Measurements from ENCODE around the gene PAX9. TPM values are rescaled to one million over a fixed set of nuclear protein-coding genes. Genes with fewer than 3 reads are reported as not detected.

PAX9 gene
- total and polyA plus RNA-seq, 9 of the 15 experiments (the other 6 are each of a cell fraction or from before 2014, with no cell fraction given), result 0.87 to 2.4 (median 1.3) TPM

- H3K27ac ChIP-seq (ENCODE audit: extremely low read depth, low read depth, low read length), result no peak overlapping the region
- no peaks in the 10 kb centered on the region for H3K27me3 ChIP-seq (ENCODE audit: control insufficient read depth in 2 of 2, insufficient read depth in 2 of 2, low read length in 2 of 2)
- DNase-seq (ENCODE audit: extremely low read depth in 1 of 4, low spot score in 3 of 4) (no peak), ATAC-seq (no peak), FAIRE-seq (no peak)
- no peaks in the 10 kb centered on the region for H3K79me2 ChIP-seq (ENCODE audit: control insufficient read depth, insufficient read depth, low read length)
- no peak overlapping the region for H3K4me3 ChIP-seq
- 78% methylated on average over 1 of the region's 1 CpG for WGBS (ENCODE audit: insufficient coverage, low coverage, missing lambda C conversion rate)
- H3K9ac ChIP-seq (ENCODE audit: insufficient read depth in 1 of 2, low read depth in 2 of 2, low read length in 2 of 2), result no peak overlapping the region
- H4K20me1 ChIP-seq (replicated peaks; ENCODE audit: control insufficient read depth, insufficient read depth, low read length), result no peaks in the 10 kb centered on the region
- ChIA-PET CTCF (ENCODE audit: low intra/inter-chr PET ratio) (no interaction called here), POLR2A (no interaction called here)
- H3K9me1 ChIP-seq (ENCODE audit: control insufficient read depth, insufficient read depth, low read length), result no peaks in the 10 kb centered on the region
- in situ Hi-C loops (cut with MboI) (no loop called here), intact Hi-C loops (cut with micrococcal nuclease) (no loop called here)
- H3K4me2 ChIP-seq (ENCODE audit: insufficient read depth, low read length), result no peak overlapping the region
- no peaks in the 10 kb centered on the region for H3K4me1 ChIP-seq (replicated peaks in 1 of 2; ENCODE audit: control insufficient read depth in 2 of 2, insufficient read depth in 2 of 2, low read length in 2 of 2)
- no peak for TF ChIP-seq KDM1A (IDR thresholded peaks at IDR 0.05)
- TF ChIP-seq DEAF1 (CRISPR knock-in tag; IDR thresholded peaks at IDR 0.05), result no peak
- TF ChIP-seq MEF2D (tag; conservative IDR thresholded peaks at IDR 0.05; ENCODE audit: low read depth), result no peak
- no peak for TF ChIP-seq GTF2B (IDR thresholded peaks at IDR 0.05; ENCODE audit: extremely low read depth, insufficient read length)
- TF ChIP-seq L3MBTL2 (IDR thresholded peaks at IDR 0.05), result no peak
- no peak for TF ChIP-seq CLOCK (CRISPR knock-in tag; IDR thresholded peaks at IDR 0.05; ENCODE audit: borderline replicate concordance)
- TF ChIP-seq ETS1 (conservative IDR thresholded peaks at IDR 0.05; ENCODE audit: control insufficient read depth, low read depth, low read length), result no peak
- no peak for TF ChIP-seq NFE2L1 (tag; IDR thresholded peaks at IDR 0.05; ENCODE audit: borderline replicate concordance, low read depth)
- BruUV-seq (replicated peaks), result no TSS peak
- H3K36me3 ChIP-seq (ENCODE audit: control insufficient read depth, insufficient read depth, low read length), result no peaks in the 10 kb centered on the region
- no peaks in the 10 kb centered on the region for H3K9me3 ChIP-seq (replicated peaks; ENCODE audit: control insufficient read depth, insufficient read depth, low read depth, low read length)
- no peak overlapping the region for H2AFZ ChIP-seq (ENCODE audit: low read depth, low read length)
Observed at GRCh38 chr14:36700651-36701050, 39.0 kb downstream of the PAX9 start.

Data from K562 (cell line).